ENCODE results near the gene PLA2G2F. TPM values are rescaled to one million over a fixed set of nuclear protein-coding genes. Genes with fewer than 3 reads are reported as not detected.

The PLA2G2F gene
- total RNA-seq, 1 donor = not detected

DNA sequence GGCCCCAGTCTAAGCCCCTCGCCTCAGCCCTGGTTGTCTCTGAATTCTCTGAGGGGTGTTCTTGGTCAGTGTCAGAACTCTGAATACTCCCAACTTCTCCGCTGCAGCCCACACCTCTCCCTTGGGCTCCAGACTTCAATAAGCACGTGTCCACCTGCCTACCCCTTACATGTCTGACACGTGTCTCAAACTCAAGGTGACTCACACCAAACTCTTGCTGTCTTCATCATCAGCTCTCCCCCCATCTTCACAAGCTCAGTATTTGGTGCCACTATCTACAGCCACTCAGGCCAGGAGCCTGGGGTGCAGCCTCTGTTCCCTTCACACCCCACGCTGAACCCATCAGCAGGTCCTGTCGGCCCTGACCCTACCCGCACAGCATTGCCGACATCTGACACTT, 28.0 kb downstream of the PLA2G2F start:
- H3K9me3 ChIP-seq (ENCODE audit: low read depth, low read length) = no peaks in the 10 kb centered on the region

GRCh38 chr1:20168564-20169491, 29.7 kb downstream of the PLA2G2F start:
- Histone ChIP-seq H3K4me3 (ENCODE audit: low read length) (no peak overlapping the region), H3K27me3 (ENCODE audit: insufficient read depth, low read length) (no peaks in the 10 kb centered on the region), H3K4me1 (ENCODE audit: insufficient read depth, low read length) (peaks cover 9% of the 10 kb centered on the region), H3K9me3 (ENCODE audit: low read depth, low read length) (no peaks in the 10 kb centered on the region)

More for the DNA sequence above, 28.0 kb downstream of the PLA2G2F start:
- Histone ChIP-seq H3K4me1 (ENCODE audit: insufficient read depth, low read length) (peaks cover 9% of the 10 kb centered on the region), H3K27me3 (ENCODE audit: insufficient read depth, low read length) (no peaks in the 10 kb centered on the region), H3K4me3 (ENCODE audit: low read length) (no peak overlapping the region)

DNA sequence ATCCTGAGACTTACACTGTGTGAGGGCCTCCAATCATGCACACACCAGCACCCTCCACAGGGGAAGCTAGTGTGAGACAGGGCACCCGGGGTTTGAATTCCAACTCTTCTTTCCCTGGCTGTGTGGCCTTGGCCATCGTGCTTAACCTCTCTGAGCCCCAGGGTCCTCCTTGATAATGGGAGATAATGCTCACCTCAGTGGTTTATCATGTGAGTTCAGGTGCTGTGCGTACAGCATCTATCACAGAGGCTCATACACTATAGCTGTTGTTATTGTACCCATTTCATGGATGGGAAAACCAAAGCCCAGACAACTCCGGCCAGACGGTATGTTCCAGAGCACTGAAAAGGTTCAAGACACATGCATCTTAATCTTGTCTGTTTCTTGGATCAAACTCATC, 30.8 kb downstream of the PLA2G2F start:
- Histone ChIP-seq H3K4me3 (ENCODE audit: low read length) (no peak overlapping the region), H3K9me3 (ENCODE audit: low read depth, low read length) (no peaks in the 10 kb centered on the region), H3K27me3 (ENCODE audit: insufficient read depth, low read length) (no peaks in the 10 kb centered on the region), H3K4me1 (ENCODE audit: insufficient read depth, low read length) (peaks cover 9% of the 10 kb centered on the region)

GRCh38 chr1:20172033-20172590, 33.0 kb downstream of the PLA2G2F start:
- no peak overlapping the region for H3K4me3 ChIP-seq (ENCODE audit: low read length)
- peaks cover 9% of the 10 kb centered on the region for H3K4me1 ChIP-seq (ENCODE audit: insufficient read depth, low read length)
- H3K9me3 ChIP-seq (ENCODE audit: low read depth, low read length) = no peaks in the 10 kb centered on the region
- no peaks in the 10 kb centered on the region for H3K27me3 ChIP-seq (ENCODE audit: insufficient read depth, low read length)

GRCh38 chr1:20174937-20175666, 36.0 kb downstream of the PLA2G2F start:
- Histone ChIP-seq H3K9me3 (ENCODE audit: low read depth, low read length) (peaks cover 9% of the 10 kb centered on the region), H3K4me1 (ENCODE audit: insufficient read depth, low read length) (peaks cover 9% of the 10 kb centered on the region), H3K4me3 (ENCODE audit: low read length) (no peak overlapping the region), H3K27me3 (ENCODE audit: insufficient read depth, low read length) (no peaks in the 10 kb centered on the region)

GRCh38 chr1:20178634-20179370, 39.7 kb downstream of the PLA2G2F start:
- no peak overlapping the region for H3K4me3 ChIP-seq (ENCODE audit: low read length)
- H3K4me1 ChIP-seq (ENCODE audit: insufficient read depth, low read length) = no peaks in the 10 kb centered on the region
- H3K9me3 ChIP-seq (ENCODE audit: low read depth, low read length) = peaks cover 9% of the 10 kb centered on the region
- no peaks in the 10 kb centered on the region for H3K27me3 ChIP-seq (ENCODE audit: insufficient read depth, low read length)

DNA sequence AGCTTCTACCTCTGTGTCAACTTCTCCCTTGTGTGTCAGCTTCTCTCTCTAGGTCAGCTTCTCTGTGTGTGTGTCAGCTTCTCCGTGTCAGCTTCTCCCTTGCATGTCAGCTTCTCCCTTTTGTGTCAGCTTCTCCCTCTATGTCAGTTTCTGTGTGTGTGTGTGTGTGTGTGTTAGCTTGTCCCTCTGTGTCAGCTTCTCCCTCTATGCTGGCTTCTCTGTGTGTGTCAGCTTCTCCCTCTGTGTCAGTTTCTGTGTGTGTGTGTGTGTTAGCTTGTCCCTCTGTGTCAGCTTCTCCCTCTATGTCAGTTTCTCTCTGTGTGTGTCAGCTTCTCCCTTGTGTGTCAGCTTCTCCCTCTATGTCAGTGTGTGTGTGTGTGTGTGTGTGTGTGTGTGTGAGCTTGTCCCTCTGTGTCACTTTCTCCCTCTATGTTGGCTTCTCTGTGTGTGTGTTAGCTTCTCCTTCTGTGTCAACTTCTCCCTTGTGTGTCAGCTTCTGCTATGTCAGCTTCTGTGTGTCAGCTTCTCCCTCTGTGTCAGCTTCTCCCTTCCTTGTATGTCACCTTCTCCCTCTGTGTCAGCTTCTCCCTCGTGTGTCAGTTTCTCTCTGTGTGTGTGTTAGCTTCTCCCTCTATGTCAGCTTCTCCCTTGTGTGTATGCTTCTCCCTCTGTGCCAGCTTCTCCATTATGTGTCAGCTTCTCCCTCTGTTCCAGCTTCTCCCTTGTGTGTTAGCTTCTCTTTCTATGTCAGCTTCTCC, 40.4 kb downstream of the PLA2G2F start:
- H3K27me3 ChIP-seq (ENCODE audit: insufficient read depth, low read length) = no peaks in the 10 kb centered on the region
- H3K9me3 ChIP-seq (ENCODE audit: low read depth, low read length) = peaks cover 9% of the 10 kb centered on the region
- peaks cover under 1% of the 10 kb centered on the region for H3K4me1 ChIP-seq (ENCODE audit: insufficient read depth, low read length)
- no peak overlapping the region for H3K4me3 ChIP-seq (ENCODE audit: low read length)

DNA sequence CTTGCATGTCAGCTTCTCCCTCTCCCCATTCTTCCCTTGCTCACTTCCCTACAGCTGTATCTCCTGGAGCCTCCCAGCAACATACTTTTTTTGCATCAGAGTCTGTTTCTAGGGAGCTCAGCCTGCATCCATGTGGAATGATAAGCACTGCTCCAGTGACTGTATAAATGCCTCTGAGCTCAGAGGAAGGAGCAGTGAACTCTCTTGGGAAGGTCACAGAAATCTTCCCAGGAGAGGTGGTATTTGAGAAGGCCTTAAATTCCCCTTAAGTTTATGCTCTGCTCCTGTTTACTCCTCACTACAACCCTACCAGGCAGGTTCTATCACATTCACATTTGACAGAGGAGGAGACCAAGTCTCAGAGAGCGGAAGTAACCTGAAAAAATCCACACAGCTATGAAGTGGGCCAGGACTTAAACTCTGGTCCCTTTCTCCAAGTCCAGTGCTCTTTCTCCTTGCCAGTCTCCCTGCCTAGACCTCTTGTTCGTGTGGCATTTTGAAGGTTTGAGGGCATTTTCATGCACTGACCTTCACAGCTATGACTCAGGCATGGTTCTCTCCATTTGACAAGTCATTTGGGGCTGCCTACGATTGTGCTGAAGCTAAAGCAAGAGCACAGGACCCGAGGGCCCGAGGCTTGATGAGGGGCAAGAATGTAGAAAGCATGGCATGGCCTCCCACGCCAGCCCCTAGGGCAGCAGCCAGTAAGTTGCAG, 41.2 kb downstream of the PLA2G2F start:
- Histone ChIP-seq H3K9me3 (ENCODE audit: low read depth, low read length) (peaks cover 9% of the 10 kb centered on the region), H3K4me3 (ENCODE audit: low read length) (no peak overlapping the region), H3K27me3 (ENCODE audit: insufficient read depth, low read length) (no peaks in the 10 kb centered on the region), H3K4me1 (ENCODE audit: insufficient read depth, low read length) (peaks cover 8% of the 10 kb centered on the region)

- no peak overlapping the region for H3K4me3 ChIP-seq (ENCODE audit: low read length)
- H3K4me1 ChIP-seq (ENCODE audit: insufficient read depth, low read length) = peaks cover 13% of the 10 kb centered on the region
- H3K27me3 ChIP-seq (ENCODE audit: insufficient read depth, low read length) = no peaks in the 10 kb centered on the region
- H3K9me3 ChIP-seq (ENCODE audit: low read depth, low read length) = peaks cover 9% of the 10 kb centered on the region
Observed at GRCh38 chr1:20180844-20181207, 41.7 kb downstream of the PLA2G2F start.

- Histone ChIP-seq H3K4me1 (ENCODE audit: insufficient read depth, low read length) (peaks cover 26% of the 10 kb centered on the region), H3K27me3 (ENCODE audit: insufficient read depth, low read length) (peaks cover 3% of the 10 kb centered on the region), H3K9me3 (ENCODE audit: low read depth, low read length) (peaks cover 9% of the 10 kb centered on the region), H3K4me3 (ENCODE audit: low read length) (no peak overlapping the region)
Observed at GRCh38 chr1:20182415-20182814, 43.3 kb downstream of the PLA2G2F start.

DNA sequence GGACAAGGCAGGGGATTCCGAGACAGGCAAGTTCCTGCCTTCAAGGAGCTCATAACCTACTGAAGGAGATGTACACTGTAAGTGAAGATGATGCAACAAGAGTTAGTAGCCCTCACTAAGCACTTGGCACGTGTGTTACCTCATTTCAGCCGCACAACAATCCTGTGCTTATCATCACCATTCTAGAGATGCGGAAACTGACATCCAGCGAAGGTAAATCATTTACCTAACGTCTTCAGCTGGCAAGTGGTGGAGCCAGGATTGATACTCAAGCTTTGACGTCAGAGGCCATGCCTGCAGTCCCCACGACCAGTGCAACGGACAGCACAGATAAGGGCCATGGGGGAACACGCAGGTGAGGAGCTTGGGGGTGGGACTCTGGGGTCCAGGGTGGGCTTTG, 43.9 kb downstream of the PLA2G2F start:
- peaks cover 3% of the 10 kb centered on the region for H3K27me3 ChIP-seq (ENCODE audit: insufficient read depth, low read length)
- H3K9me3 ChIP-seq (ENCODE audit: low read depth, low read length) = peaks cover 9% of the 10 kb centered on the region
- H3K4me3 ChIP-seq (ENCODE audit: low read length) = no peak overlapping the region
- H3K4me1 ChIP-seq (ENCODE audit: insufficient read depth, low read length) = peaks cover 31% of the 10 kb centered on the region

DNA sequence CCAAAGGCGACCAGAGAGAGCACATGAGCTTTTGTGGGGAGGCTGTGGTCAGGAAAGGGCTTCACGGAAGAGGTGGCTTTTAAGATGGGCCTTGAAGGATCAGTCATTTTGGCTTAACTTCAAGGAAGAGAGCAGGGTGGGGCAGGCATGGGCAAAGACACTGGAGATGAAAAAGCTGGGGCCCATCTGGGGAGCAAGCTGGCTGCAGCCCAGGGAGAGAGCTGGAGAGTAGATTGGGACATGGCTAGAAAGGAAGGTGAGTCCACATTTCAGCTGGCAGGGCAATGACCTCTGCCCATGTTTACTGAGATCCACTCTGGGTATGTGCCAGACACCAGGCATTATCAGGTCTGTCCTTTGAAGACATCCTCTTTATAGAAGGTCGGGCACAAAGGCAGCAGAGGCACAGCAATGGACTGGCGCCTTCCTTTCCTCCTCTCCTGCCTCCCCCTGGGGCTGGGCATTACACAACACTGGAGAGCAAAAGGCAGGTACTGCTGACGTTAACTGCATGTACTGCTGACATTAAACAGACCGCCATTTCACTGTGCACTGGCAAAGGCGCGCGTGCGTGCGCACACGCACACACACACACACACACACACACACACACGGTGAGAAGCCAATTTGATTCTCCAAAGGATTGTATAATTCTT, 44.6 kb downstream of the PLA2G2F start:
- Histone ChIP-seq H3K27me3 (ENCODE audit: insufficient read depth, low read length) (peaks cover 9% of the 10 kb centered on the region), H3K9me3 (ENCODE audit: low read depth, low read length) (peaks cover 9% of the 10 kb centered on the region), H3K4me3 (ENCODE audit: low read length) (no peak overlapping the region), H3K4me1 (ENCODE audit: insufficient read depth, low read length) (peaks cover 37% of the 10 kb centered on the region)

GRCh38 chr1:20184481-20184900, 45.4 kb downstream of the PLA2G2F start:
- Histone ChIP-seq H3K4me3 (ENCODE audit: low read length) (no peak overlapping the region), H3K27me3 (ENCODE audit: insufficient read depth, low read length) (peaks cover 10% of the 10 kb centered on the region), H3K9me3 (ENCODE audit: low read depth, low read length) (peaks cover 6% of the 10 kb centered on the region), H3K4me1 (ENCODE audit: insufficient read depth, low read length) (peaks cover 37% of the 10 kb centered on the region)
